Measurements from ENCODE around the gene RANBP10. TPM values are rescaled to one million over a fixed set of nuclear protein-coding genes. Genes with fewer than 3 reads are reported as not detected.

The RANBP10 gene
- total RNA-seq, 4 donors from 2014 or later: 5.8 to 12.2 (median 8.6) TPM

DNA sequence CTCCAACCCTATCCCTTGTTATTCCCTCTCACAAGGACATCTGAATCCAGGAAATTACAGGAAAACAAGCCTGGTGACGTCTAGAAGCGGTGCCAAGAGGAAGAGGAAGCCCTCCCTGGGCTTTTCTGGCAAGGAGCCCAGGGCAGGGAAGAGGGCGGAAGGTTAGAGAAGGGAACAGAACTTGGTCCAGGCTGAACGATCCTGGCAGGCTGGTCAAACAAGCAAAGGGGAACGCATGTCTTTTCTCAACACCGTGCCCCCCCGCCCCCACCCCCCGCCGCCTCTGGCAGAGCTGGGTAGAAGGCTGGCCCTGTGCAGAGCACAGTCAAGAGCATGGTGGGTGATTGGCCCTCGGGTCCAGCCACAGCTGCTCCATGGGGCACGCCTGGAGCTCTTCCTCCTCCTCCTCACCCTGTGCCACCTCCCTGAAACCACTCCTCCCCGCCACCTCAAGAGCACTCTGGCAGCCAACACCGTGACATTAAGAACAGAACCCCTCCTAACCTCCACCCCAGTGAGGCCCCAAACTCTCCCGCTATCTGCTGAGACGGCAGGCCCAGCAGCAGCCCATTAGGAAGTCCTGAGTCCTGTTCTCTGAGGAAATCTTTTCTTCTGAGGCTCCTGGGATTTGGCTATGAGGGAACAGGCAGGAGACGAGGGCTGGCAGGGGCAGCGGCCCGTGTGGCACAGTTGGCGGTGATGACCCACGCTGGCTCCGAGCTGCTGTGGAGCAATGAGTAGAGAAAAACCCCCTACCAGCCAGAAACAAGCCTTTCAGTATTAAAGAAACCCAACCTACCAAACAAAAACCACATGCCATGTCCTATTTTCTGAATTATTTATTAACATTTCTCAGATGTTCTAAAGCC lies 132.4 kb downstream of the RANBP10 start:
- DNase-seq (ENCODE audit: extremely low spot score): no peak
- peak; percentile 41 to 50 for TF ChIP-seq POLR2AphosphoS5 (IDR thresholded peaks at IDR 0.05)
- TF ChIP-seq EP300 (IDR thresholded peaks at IDR 0.05): no peak
- intact Hi-C loops (cut with DNase I): no loop called here
- Histone ChIP-seq H3K4me3 (no peak overlapping the region), H3K27me3 (no peaks in the 10 kb centered on the region), H3K9me3 (no peaks in the 10 kb centered on the region), H3K4me1 (peaks cover 25 to 44% (median 32%) of the 10 kb centered on the region in 4 donors), H3K27ac (replicated peaks in 1 of 4) (peak overlapping the region; percentile 44 to 80 (median 64)), H3K36me3 (peaks cover 0 to 14% (median 10%) of the 10 kb centered on the region in 4 donors)
- 62% methylated on average over 15 of the region's 21 CpGs for WGBS

Small RNA genes within 50 kb of the gene (small RNA-seq; reads per million reads assigned to genes)
- 0 reads per million in 3 donors for gene AC040162.2

Other genes starting within 250 kb of the RANBP10 start
- gene CTCF, start 244.0 kb downstream of the RANBP10 start, total RNA-seq: 10 to 100 TPM; 27.5 to 46.3 (median 38.5) TPM
- gene CARMIL2, start 161.4 kb downstream of the RANBP10 start, total RNA-seq: 1 to 10 TPM in 1 of 4 donors, under 1 TPM in 3; 0.52 to 1.2 (median 0.76) TPM
- 10 to 100 TPM; 22.0 to 31.6 (median 29.3) TPM for gene ACD, start 146.3 kb downstream of the RANBP10 start, total RNA-seq
- 10 to 100 TPM; 11.3 to 22.8 (median 16.0) TPM for gene PARD6A, start 145.6 kb downstream of the RANBP10 start, total RNA-seq
- gene ENKD1, start 139.8 kb downstream of the RANBP10 start, total RNA-seq: 10 to 100 TPM; 24.5 to 47.3 (median 35.6) TPM
- 10 to 100 TPM in 2 of 4 donors, 1 to 10 TPM in 2; 5.1 to 15.6 (median 9.1) TPM for gene C16orf86, start 139.7 kb downstream of the RANBP10 start, total RNA-seq
- gene GFOD2, start 87.2 kb downstream of the RANBP10 start, total RNA-seq: 10 to 100 TPM in 3 of 4 donors, 1 to 10 TPM in 1; 9.1 to 24.2 (median 20.8) TPM
- gene TSNAXIP1, start 329 bp upstream of the RANBP10 start, total RNA-seq: 1 to 10 TPM in 3 of 4 donors, under 1 TPM in 1; 0.83 to 2.2 (median 1.1) TPM
- gene THAP11, start 35.8 kb upstream of the RANBP10 start, total RNA-seq: 100 to 1,000 TPM in 1 of 4 donors, 10 to 100 TPM in 3; 60.2 to 101 (median 78.3) TPM
- gene NUTF2, start 40.4 kb upstream of the RANBP10 start, total RNA-seq: 100 to 1,000 TPM; 101 to 246 (median 174) TPM
- 10 to 100 TPM; 30.3 to 50.7 (median 33.2) TPM for gene CENPT, start 41.1 kb upstream of the RANBP10 start, total RNA-seq
- 10 to 100 TPM; 49.9 to 70.9 (median 52.0) TPM for gene EDC4, start 66.5 kb upstream of the RANBP10 start, total RNA-seq
- 1 to 10 TPM in 1 of 4 donors, under 1 TPM in 1, not detected in 2; 0.99 to 1.7 TPM for gene NRN1L, start 78.3 kb upstream of the RANBP10 start, total RNA-seq
- 10 to 100 TPM; 16.1 to 35.4 (median 26.4) TPM for gene PSKH1, start 86.7 kb upstream of the RANBP10 start, total RNA-seq
- 1 to 10 TPM in 1 of 4 donors, under 1 TPM in 2, not detected in 1; 0.80 to 1.1 (median 0.99) TPM for gene CTRL, start 125.3 kb upstream of the RANBP10 start, total RNA-seq
- gene PSMB10, start 130.3 kb upstream of the RANBP10 start, total RNA-seq: 10 to 100 TPM; 17.2 to 51.6 (median 36.1) TPM
- gene LCAT, start 137.6 kb upstream of the RANBP10 start, total RNA-seq: 10 to 100 TPM; 13.9 to 43.1 (median 22.0) TPM
- gene SLC12A4, start 162.1 kb upstream of the RANBP10 start, total RNA-seq: 100 to 1,000 TPM in 1 of 4 donors, 10 to 100 TPM in 3; 65.8 to 142 (median 81.3) TPM
- under 1 TPM in 1 of 4 donors, not detected in 3; 0.17 TPM for gene DPEP3, start 173.9 kb upstream of the RANBP10 start, total RNA-seq
- gene DPEP2, start 192.9 kb upstream of the RANBP10 start, total RNA-seq: 1 to 10 TPM; 1.4 to 5.5 (median 3.7) TPM
- gene DPEP2NB, start 209.4 kb upstream of the RANBP10 start, total RNA-seq: not detected
- 10 to 100 TPM in 1 of 4 donors, 1 to 10 TPM in 3; 5.0 to 10.1 (median 8.4) TPM for gene DDX28, start 216.7 kb upstream of the RANBP10 start, total RNA-seq
- gene DUS2, start 216.7 kb upstream of the RANBP10 start, total RNA-seq: 10 to 100 TPM in 1 of 4 donors, 1 to 10 TPM in 3; 8.4 to 12.5 (median 9.7) TPM